HuH-7.5 (cell line): Measurements from ENCODE around the gene TBX6.
A peak's percentile ranks its signal among the peaks of the same experiment; 100 is the strongest.

Source experiments
- DNase-seq: peaks from one replicate; pipeline ENCODE4 v3.0.0; 2011; ENCODE audit warnings: low spot score

Gene TBX6

DNA sequence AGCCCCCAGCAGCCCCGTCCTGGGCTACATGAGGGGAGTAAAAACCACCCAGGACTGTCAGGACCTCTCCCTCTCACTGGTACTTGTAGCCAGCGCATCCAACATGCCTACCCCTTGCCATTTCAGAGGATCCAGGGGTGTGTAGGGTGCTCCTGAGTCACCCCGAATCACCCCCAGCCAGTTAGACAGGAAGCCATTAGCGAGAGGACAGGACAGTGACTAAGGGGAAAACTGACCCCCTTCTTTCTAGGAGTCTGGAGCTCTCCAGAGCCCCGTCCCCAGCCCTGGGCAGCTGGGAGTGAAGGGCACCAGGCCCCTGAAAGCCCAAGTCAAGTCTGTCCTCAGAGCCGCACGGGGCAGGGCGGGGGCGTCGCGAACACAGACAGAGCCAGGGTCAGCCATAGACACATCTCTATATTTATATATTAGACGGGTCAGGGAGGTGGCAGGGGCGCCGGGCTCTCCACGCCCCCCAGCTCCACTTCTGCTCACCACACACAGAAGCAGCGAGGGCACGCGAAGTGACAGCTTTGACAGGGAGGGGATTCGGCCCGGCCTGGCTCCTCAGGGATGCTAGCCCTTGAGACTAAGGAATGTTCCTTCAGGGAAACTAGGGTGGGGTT is 22.1 kb upstream of the TBX6 start:
- DNase-seq = no peak

- no peak for DNase-seq
These were observed 21.4 kb upstream of the TBX6 start, which contains the start of gene GDPD3 for GRCh38 chr16:30113031-30113710. TSS of gene GDPD3 (minus strand) at chr16:30113537. CDS start at chr16:30113478, 59 bp downstream.

DNA sequence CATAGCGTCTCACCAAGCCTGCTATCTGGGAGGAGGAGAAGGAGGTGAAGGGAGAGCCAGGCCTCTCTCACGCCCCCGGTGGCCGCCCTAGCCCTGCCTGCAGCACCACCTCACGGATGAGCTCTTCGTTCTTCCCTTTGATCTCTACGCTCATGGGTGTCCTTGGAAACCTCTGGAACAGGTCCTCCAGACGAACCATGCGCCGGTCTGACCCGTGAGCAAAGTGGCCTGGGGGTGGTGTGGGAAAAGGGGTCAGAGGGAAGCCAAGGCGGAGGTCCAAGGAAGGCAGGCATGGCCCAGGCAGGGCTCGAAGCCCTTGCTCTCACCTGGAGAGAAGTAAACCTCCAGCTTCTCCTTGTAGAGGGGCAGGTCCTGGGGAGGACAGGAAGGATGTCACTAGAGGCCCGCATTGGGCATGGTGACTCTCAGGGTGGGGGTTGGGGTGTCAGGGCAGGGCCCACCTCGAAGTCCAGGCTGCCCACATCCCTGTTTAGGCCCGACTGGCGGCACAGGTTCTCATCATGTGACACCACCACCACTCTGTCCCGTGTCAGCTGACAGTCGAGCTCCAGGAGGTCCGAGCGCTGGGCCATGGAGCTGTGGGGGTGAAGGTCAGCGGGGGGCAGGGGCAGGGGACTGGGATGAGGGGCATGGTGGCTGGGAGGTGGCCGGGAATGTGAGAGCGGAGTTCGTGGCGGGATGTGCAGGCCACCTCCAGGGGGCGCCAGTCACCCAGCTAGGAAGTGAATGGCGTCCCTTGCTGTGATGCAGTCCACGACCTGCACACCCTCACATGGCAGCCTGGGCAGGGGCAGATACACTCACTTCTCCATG is 20.7 kb upstream of the TBX6 start:
- DNase-seq = peak; percentile 79

GRCh38 chr16:30110661-30111060 is 18.9 kb upstream of the TBX6 start:
- no peak for DNase-seq

GRCh38 chr16:30108059-30108850 is 16.5 kb upstream of the TBX6 start:
- no peak for DNase-seq

DNA sequence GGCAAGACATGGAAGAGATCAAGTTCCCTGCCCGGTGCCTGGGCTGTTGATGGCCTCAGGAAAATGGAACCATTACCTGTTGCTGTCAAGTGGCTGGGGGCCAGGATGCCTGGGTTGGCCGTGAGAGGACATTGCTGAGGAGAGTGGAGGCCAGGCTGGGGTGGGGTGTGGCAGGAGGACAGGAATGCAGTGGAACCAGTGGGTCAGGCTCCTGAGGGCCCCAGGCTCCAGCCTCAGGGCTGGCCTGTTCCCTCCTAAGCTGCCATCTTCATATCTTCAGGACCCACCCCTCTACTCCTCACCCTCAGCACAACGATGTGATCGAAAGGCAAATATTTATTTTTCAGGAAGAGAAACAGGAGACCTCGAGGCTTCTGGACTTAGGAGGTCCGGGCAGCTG is 12.8 kb upstream of the TBX6 start:
- DNase-seq = no peak

DNA sequence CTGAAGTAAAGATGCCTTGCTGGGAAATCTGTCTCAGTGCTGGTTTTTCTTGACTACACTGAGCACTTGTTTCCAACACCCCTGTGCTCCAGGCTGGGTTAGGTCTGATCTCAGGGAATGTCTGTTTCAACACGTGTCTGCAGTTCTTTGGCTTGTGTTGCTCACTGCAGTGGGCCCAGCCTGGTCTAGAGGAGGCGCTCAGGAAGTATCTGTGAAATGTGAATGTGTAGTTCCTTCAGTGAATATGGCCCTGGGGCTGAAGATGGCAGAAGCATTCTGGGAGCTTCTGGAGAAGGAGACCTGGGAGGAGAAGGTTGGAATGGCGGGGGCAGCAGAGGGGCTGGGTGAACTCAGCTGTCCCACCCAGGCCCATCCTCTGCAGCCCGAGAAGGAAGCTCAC is 12.4 kb upstream of the TBX6 start:
- DNase-seq = no peak

DNA sequence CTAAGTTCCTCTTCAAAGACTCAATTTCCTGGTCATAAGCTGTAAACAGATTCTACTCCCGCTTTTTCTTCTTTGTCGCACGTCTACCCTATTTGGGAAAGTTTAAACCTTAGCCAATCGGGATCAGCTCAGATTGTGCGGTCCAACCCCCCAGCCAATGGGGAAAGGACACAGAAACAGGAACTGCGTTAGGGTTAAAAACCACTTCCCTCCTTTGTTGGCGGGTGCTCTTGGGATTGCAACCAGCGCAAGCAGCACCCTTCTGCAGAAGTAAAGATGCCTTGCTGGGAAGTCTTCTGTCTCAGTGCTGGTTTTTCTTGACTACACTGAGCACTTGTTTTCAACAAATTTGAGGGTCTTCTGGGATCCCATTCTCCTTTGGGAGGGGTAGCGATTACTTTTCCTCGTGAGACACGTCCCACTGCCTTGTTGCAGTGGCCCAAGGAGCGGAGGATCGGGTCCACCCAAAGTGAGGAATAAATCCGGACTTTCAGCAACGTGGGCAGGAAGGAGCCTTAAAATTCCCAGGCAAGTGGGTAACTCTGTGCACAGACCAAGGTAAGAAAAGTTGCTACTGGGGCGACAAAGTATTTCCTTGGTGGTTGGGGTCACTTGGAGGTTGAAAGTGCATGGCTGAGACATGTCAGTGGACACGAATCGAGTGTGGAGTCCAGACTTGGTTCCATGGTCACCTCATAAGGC is 5.3 kb upstream of the TBX6 start:
- DNase-seq = no peak

GRCh38 chr16:30096105-30096861 is 4.6 kb upstream of the TBX6 start, which contains the start of gene YPEL3:
TSS of gene YPEL3 (minus strand) at chr16:30096213. CDS start at chr16:30095482, 731 bp downstream.
- peak; percentile 94 for DNase-seq

DNA sequence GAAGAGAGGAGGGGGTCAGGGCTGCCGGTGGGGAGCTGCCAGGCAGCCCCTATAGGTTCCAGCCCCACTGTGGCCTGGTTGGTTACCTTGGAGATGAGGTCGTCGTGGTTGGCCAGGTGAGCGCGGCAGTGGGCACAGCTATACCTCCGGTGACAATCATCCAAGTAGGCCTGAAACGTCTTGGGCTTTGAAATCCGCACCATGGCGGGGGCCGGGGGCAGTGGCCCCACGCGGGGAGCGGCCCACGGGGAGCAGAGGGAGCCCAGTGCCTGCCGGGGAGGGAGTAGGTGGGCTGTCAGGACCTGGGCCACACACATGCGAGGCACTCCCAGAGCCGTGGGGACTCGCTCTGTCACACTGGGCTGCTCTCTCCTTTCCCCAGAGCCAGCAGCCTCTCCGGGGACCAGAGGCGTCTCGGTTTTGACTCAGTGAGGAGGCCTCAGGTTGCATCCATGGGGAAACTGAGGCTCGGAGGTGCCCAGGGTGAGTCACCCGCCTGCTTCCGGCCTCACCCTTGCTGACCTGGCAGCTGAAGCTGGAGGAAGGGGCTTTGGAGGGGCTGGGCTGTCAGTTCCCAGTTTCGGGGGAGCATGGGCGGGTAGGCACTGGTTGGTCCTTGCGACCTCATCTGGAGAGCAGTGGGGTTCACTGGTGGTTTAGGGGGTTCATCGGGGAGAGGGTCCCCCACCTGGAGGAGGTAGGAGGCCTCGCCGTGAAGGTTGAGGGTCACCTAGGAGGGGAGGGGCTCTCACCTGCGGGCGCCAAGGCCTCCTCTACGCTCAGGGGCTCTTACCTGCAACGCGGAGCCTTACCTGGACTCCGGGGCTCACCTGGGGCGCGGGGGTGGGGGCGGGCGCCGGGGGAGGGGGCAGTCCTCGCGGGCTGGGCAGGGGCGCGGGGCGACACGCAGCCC is 3.7 kb upstream of the TBX6 start:
- DNase-seq = no peak

DNA sequence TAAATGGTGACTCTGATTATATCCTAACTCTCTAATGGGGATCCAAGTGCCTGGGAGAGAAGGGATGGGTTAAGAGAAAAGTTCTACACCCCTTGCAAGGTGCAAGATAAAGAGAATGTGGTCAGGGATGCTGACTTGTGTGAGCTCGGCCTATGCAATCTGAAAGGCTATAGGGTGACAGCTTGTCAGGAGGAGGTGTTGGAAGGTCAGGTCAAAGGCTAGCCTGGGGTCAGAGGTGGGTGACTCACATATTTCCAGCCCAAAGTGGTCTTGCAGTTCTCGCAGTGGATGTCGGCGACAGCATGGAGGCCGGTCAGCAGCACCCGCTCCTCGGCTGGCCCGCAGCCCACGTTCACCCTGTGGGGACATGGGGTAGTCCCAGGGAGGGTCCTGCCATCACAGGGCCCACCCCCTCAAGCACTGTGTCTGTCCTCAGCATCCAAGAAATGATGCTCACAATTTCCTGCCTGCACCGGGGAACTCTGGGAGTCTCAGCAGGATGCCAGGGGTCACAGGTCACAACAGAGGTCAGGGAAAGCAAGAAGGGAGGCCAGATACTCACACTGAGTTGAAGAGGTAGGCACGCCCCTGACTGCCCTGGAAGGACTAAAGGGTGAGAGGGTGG is 2.9 kb upstream of the TBX6 start:
- DNase-seq = no peak

GRCh38 chr16:30092373-30093010 is 768 bp upstream of the TBX6 start:
- DNase-seq = peak; percentile 96

DNA sequence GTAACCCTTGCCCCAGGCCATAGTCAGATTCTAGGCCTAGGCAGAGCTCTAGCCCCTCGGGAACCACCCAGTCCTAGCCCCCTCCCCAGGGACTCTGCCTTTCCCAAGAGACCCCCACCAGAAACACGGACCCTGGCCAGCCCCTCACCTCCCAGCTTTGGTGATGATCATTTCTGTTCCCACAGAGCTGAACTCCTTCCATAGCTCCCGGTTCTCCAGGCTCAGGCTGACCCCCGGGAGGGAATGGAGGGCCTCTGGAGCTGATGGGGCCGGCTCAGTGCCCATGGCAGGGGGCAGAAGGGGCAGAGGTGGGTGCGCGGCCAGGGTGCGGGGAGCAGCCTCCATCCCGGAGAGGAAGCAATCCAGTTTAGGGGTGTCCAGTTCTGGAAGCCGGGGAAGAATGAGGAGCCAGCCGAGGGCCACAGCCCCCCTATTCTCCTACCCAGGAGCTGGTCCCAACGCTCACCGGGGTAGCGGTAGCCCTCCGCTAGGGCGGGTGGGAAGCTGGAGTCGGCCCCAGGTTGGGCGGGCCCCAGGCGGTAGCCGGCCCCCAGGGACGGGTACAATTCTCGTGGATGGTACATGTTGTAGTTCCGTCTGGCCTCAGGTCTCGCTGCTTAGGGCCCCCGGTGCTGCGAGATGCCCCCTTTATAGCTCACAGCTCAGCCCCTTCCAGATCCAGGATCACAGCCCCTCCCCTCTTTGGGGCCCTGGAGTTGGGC is 953 bp downstream of the TBX6 start:
- DNase-seq = no peak

- no peak for DNase-seq
These were observed 2.7 kb downstream of the TBX6 start for GRCh38 chr16:30088832-30089624.

GRCh38 chr16:30088237-30088831 is 3.4 kb downstream of the TBX6 start:
- no peak for DNase-seq

DNA sequence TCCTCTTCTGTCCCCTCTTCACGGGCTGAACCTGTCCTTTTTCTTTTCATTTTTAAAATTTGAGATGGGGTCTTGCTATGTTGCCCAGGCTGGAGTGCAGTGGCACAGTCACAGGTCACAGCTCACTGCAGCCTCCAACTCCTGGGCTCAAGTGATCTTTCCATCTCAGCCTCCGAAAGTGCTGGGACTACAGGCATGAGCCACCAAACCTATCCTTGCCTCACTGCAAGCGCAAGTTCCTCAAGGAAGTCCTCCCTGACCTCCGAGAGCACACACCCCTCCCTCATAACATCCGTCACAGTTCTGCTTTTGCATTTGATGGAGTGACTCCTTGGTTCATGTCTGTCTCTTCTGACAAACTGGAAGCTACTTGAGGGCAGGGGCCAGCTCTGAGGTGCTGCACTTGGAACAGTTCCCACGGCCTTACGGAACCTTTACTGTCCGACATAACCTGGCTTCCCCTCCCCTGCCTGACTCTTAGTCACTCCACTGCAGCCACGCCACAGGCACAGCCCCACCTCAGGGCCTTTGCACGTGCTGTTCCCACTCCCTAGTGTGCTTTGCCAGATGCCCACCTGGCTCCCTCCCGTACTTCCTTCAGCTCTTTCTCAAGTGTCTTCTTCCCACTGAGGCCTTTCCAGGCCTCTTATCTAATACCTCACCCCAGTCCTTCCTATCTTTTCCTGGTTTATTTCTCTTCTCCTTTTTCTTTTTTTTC is 4.4 kb downstream of the TBX6 start:
- no peak for DNase-seq
